Urinary bladder (tissue), 4 donors: ENCODE data around the gene RFLNA. TPM values are rescaled to one million over a fixed set of nuclear protein-coding genes. Genes with fewer than 3 reads are reported as not detected.

Source experiments
- DNase-seq: peaks from one replicate; pipeline ENCODE4 v3.0.0-alpha.2; 2015; ENCODE audit errors: extremely low spot score
- H3K27ac ChIP-seq: one replicate; pipeline ENCODE4 v1.5.1; 2013; ENCODE audit warnings: low read depth, mild to moderate bottlenecking, moderate library complexity
- H3K36me3 ChIP-seq: one replicate; pipeline ENCODE4 v1.6.1; 2013; ENCODE audit warnings: mild to moderate bottlenecking, moderate library complexity; ENCODE audit not compliant: insufficient read depth
- H3K4me1 ChIP-seq: one replicate; pipeline ENCODE4 v1.6.1; 2013; ENCODE audit warnings: mild to moderate bottlenecking, moderate library complexity; ENCODE audit not compliant: insufficient read depth
- H3K4me3 ChIP-seq: one replicate; pipeline ENCODE4 v1.5.1; 2013; ENCODE audit warnings: low read depth, low read length
- WGBS: extraction: QIAGEN DNeasy Blood & Tissue Kit; methylation state at CpG from one replicate; pipeline ENCODE4 v1.1.7; 2013; 5-methylcytosine and 5-hydroxymethylcytosine counted together
- polyA plus RNA-seq: library from polyadenylated mRNA; stranded (reverse); fragments of 200-250 nt; gene quantifications from one replicate; pipeline ENCODE4 v1.2.3, GENCODE V29; 2013
- total RNA-seq: library from RNA; depleted of rRNA; stranded (reverse); fragments of >200 nt; gene quantifications from one replicate; pipeline ENCODE4 v1.2.3, GENCODE V29; 2014
- donor health status: healthy with polysubstance abuse.
- donor health status: healthy.

Gene RFLNA
- total and polyA plus RNA-seq, 2 donors, result 0.67 to 6.0 TPM

DNA sequence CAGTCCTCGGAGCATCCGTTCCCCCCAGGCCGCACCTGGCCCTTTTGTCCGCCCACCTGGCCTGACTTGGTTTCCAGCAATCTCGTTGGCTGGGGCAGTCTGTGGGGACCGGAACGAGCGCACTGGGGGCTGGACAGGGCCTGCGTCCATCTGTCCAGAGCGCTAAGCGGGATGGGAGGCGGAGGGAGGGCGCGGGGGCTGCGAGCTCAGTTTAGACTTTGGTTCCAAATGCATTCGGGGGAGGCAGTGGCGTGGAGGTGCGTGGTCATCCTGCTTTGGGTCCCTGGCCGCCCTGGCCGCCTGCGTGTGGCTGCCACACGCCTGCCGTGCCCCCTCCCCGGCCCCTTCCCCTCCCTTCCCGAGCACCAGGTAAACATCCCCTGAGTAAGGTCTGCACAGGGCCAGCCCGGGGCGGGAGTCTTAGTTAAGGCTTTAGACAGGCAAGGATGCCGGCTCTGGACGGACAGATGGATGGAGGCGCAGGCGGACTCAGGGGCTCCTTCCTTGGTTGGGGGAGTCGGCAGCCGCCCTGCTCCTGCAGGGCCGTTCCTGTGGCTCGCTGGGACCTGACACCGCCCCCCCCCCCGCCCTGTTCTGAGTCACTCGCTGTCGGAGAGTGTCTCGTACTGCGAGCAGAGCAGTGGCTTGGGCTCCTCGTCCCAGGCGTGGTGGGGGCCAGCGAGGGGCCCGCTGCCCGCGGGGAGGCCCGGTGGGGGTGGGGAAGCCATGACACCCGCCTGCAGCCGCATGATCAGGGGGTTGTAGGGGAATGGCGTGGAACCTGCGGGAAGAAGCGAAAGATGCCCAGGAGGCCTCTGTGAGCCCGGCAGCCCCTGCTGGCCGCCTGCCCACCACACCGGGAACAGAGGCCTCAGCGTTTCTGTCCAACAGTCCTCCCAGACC is 30.2 kb downstream of the RFLNA start:
- Histone ChIP-seq H3K27ac (no peak overlapping the region), H3K36me3 (no peaks in the 10 kb centered on the region), H3K4me1 (no peaks in the 10 kb centered on the region), H3K4me3 (no peak overlapping the region)
- no peak for DNase-seq
- 94% methylated on average over 57 of the region's 57 CpGs for WGBS

DNA sequence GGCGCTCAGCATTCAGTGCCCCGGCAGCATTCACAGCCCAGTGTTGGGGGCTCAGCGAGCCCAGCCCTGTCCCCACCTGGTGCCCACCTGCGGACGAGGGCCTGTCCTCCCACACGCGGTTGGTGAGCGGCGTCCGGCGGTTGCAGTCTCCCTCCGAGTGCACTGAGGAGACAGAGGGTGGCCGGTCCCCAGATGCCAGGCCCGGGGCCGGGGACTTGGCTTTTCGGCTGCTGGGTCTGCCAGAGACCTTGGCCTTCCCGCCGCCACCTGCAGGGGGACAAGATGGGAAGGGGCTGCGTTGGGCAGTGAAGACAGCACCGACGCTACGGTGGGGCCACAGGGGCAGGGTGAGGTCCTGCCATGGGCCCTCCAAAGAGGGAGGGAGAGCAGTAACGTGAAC is 31.2 kb downstream of the RFLNA start:
- H3K36me3 ChIP-seq, result peaks cover 2% of the 10 kb centered on the region
- no peak overlapping the region for H3K4me3 ChIP-seq
- WGBS, result 91% methylated on average over 23 of the region's 23 CpGs
- no peak for DNase-seq
- no peaks in the 10 kb centered on the region for H3K4me1 ChIP-seq
- no peak overlapping the region for H3K27ac ChIP-seq

DNA sequence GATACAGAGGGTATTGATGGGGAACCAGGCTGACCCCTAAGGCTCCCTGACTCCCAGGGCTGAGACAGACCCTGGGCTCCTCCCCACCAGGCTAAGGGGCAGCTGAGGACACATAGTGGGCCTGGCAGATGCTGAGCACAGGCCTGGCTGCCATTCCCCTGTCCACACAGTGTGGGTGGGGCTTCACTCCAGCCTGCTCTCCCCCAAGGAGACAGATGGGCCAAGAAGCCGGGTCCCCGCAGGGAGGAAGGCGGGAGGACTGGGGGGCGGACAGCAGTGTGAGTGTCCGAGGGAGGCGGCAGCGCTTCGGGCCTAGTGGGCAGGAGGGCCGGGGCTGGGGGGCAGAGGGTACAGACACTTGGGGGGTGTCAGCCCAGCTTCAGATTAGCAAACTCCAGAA is 32.0 kb downstream of the RFLNA start:
- peaks cover 4% of the 10 kb centered on the region for H3K36me3 ChIP-seq

DNA sequence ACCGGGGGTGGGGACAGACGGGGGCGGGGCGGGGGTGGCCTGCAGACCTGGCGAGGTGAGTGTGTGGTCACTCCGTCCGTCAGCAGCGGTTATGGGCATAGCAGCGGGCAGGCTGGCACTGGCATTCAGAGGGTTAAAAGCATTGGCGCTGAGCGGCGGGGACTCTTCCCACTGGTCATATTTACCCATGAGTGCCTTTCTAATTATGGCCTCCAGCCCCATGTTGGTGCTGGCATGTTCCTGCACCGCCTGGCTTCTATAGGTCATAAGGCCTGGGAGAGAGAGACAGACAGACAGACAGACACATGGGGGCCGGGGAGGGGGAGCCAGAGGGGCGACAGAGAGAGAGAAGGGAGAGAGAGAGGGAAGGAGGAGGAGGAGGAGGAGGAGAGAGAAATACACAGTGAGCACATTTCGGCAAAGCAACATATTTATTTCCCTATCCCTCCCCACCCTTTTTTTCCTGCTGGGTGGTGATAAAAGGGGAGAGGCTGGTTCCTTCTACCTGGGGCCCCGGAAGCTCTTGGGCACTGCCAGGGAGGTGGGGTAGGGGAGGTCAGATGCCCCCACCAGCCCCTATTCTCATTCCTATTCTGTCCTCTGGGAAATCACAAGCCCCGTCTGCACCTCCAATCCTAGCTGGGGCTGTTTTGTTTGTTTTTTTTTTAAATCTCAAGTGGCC is 32.6 kb downstream of the RFLNA start:
- Histone ChIP-seq H3K4me3 (no peak overlapping the region), H3K4me1 (no peaks in the 10 kb centered on the region), H3K27ac (no peak overlapping the region), H3K36me3 (peaks cover 7% of the 10 kb centered on the region)
- 68% methylated on average over 18 of the region's 18 CpGs for WGBS
- DNase-seq, result no peak

More for the DNA sequence above, 32.0 kb downstream of the RFLNA start:
- H3K4me3 ChIP-seq, result no peak overlapping the region
- DNase-seq, result no peak
- 74% methylated on average over 9 of the region's 9 CpGs for WGBS
- H3K27ac ChIP-seq, result no peak overlapping the region
- H3K4me1 ChIP-seq, result no peaks in the 10 kb centered on the region

DNA sequence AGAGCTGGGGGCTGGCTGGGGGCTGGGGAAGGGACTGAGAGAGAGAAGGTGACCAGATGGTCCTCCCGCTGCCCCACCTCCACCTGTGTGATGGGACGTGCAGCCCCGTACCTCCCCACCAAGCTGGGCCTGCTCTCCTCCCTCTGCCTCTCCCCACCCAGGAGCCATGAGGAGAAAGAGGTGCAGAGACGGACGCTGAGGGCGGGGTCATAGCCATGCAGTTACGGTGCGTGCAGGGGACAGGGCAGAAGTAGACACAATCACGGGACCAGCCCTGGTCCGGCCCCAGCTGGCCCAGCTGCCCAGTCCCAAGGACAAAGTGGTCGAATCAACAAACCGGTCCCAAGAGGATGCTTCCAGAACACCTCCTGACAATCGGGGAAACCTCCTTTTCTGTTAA is 33.2 kb downstream of the RFLNA start:
- no peak for DNase-seq
- no peaks in the 10 kb centered on the region for H3K4me1 ChIP-seq
- H3K36me3 ChIP-seq, result peaks cover 7% of the 10 kb centered on the region
- H3K27ac ChIP-seq, result no peak overlapping the region
- H3K4me3 ChIP-seq, result no peak overlapping the region
- WGBS, result 75% methylated on average over 13 of the region's 13 CpGs

DNA sequence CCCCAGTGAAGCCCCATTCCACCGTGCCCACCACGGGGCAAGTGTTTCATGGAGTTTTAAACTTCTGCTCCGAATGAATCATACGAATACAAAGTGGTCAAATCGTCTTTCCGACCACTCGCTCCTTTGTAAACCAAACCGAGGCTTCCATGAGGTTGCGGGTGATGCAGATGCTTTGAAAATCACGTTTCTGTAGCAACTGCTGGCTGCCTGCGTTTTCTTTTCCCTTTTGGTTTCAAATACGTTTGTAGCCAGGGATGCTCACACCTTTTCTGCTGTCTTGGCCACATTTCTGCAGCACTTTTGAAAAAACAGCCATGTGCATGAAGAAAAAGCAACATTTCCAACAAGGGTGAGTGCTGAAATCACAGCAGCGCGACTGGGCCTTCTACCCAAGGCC is 33.7 kb downstream of the RFLNA start:
- no peak overlapping the region for H3K4me3 ChIP-seq
- DNase-seq, result no peak
- H3K36me3 ChIP-seq, result peaks cover 7% of the 10 kb centered on the region
- WGBS, result 79% methylated on average over 14 of the region's 14 CpGs
- H3K27ac ChIP-seq, result no peak overlapping the region
- no peaks in the 10 kb centered on the region for H3K4me1 ChIP-seq

DNA sequence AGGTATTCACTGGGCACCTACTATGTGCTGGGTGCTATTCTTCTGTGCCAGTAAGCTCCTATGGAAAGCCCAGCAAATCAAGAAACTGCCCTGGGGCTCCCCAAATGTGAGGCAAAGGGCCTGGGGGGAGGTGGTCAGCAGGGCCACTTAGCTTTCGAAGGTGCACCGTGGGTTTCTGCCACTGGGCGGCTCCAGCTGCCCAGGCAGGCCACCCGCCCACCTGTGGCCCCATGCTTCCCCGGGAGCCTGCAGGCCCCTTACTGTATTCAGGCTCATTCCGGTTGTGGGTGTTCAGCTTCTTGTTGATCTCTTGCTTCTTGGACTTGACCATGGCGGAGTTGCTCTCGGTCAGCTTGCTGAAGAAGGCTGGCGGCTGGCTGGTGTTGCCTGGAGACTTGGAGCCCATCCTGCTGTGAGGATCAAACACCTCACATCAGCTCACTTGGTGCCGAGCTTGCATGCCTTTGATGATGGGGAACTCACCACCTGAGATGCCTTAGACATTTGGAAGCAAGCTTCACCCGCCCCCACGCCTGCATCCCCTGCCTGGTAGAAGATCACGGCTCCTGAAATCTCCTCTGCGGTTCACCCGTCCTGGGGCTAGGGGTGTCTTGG is 37.3 kb downstream of the RFLNA start:
- Histone ChIP-seq H3K27ac (no peak overlapping the region), H3K36me3 (peaks cover 17% of the 10 kb centered on the region), H3K4me1 (no peaks in the 10 kb centered on the region), H3K4me3 (no peak overlapping the region)
- no peak for DNase-seq
- 91% methylated on average over 15 of the region's 15 CpGs for WGBS

DNA sequence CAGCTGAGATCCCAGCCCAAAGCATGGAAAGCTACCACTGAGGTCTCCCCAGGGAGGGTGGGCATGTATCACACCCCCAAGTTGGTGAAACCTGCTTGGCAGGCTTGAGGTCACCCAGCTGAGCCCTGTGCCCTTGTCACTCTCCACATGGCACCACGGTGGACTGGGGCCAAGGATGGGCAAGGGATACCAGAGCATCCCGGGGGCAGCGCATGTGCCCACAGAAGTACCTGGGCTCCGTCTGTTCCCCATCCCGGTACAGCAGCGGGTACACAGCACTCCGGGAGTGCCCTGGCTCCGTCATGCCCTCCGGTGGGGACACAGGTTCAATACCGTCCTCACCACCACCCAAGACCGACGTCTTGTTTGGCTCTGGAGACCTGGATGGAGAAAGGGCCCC is 38.0 kb downstream of the RFLNA start:
- H3K4me3 ChIP-seq, result no peak overlapping the region
- H3K36me3 ChIP-seq, result peaks cover 17% of the 10 kb centered on the region
- DNase-seq, result no peak
- 85% methylated on average over 12 of the region's 12 CpGs for WGBS
- no peaks in the 10 kb centered on the region for H3K4me1 ChIP-seq
- H3K27ac ChIP-seq, result no peak overlapping the region

DNA sequence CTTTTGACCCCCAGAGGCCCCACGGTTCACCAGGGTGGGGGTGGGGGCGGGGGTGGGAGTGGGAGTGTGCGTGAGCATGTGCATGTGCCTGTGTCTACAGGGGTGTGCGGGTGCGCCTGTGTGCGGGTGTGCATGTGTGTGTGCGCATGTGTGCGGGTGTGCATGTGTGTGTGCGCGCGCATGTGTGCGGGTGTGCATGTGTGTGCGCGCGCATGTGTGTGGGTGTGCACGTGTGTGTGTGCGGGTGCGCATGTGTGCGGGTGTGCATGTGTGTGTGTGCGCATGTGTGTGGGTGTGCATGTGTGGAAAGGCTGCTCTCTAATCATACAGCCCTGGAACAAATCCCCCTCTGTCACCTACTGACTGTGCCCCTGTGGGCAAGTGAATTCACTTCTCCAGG is 38.8 kb downstream of the RFLNA start:
- Histone ChIP-seq H3K27ac (no peak overlapping the region), H3K36me3 (peaks cover 17% of the 10 kb centered on the region), H3K4me3 (no peak overlapping the region), H3K4me1 (no peaks in the 10 kb centered on the region)
- 85% methylated on average over 20 of the region's 20 CpGs for WGBS
- no peak for DNase-seq

DNA sequence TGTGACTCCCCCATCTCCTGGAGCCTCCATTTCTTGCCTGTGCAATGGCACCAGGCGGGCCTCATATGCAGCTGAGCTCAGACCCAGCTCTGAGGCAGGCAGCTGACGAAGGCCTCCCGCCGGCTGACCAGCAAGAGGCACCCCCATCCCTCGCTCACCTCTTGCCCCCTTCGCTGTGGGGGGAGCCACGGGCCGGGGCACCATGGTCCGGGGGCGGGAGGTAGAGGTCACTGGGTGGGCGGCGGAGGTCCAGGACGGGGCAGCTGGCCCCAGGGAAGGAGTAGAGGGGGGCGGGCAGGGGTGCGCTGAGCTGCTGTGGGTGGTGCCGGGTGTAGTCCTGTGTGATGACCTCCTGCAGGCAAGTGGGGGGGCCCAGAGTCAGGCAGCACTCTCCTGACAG is 39.4 kb downstream of the RFLNA start:
- Histone ChIP-seq H3K27ac (no peak overlapping the region), H3K4me3 (no peak overlapping the region), H3K4me1 (no peaks in the 10 kb centered on the region), H3K36me3 (peaks cover 17% of the 10 kb centered on the region)
- no peak for DNase-seq
- WGBS, result 89% methylated on average over 16 of the region's 16 CpGs

DNA sequence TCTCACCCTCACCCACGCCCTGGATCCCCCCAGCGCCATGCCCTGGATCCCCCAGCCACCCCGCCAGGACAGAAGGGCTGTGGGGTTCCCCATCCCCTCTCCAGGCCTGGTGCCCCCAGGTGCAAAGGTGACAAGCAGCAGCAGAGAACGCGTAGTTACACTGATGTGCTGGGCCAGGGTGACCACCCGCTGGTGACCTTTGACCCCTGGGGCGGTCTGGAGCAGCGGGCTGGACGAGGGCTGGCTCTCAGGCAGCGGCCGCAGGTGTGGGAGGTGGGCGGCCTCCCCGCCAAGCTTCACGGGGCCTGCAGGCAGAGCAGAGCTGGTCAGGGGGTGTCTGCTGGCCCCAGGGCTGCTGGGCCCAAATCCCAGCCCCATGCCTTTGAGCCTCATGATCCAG is 40.1 kb downstream of the RFLNA start:
- no peaks in the 10 kb centered on the region for H3K4me1 ChIP-seq
- no peak overlapping the region for H3K27ac ChIP-seq
- no peak for DNase-seq
- peaks cover 17% of the 10 kb centered on the region for H3K36me3 ChIP-seq
- WGBS, result 83% methylated on average over 14 of the region's 14 CpGs
- H3K4me3 ChIP-seq, result no peak overlapping the region

DNA sequence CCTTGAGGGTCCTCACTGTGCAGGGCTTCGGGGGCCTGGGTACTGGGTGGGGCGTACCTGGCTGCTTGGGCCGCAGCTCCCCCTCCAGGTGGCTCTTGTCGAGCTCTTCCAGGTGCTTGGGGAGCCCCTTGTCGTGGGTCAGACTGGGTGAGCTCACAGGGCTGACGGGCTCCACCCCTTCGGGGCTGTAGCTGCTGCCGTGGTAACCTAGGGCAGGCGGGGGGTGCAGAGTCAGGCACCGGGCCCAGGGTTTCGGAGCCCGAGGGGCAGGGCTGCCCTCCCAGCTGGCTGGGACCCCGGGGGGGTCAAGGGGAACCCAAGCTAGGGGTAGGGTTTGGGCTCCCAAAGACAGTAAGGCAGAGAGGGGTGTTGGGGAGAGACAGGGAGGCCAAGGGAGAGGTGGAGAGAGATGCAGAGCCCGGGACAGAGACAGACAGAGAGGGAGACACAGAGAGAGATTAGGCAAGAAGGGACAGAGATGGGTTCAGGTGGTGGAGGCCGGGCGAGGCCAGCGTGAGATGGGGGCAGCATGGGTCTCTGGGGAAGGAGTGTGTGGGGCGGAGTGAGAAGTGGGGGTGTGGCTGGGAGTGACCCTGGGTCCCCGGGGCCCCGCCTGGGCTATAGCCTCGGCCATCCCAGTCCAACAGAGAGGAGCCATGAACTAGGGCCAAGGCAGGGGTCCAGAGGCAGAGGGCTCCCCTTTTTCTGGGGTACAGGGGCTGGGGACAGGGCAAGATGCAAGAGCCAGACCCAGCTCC is 40.7 kb downstream of the RFLNA start:
- H3K27ac ChIP-seq, result no peak overlapping the region
- 84% methylated on average over 21 of the region's 21 CpGs for WGBS
- no peaks in the 10 kb centered on the region for H3K4me1 ChIP-seq
- DNase-seq, result no peak
- peaks cover 19% of the 10 kb centered on the region for H3K36me3 ChIP-seq
- no peak overlapping the region for H3K4me3 ChIP-seq

DNA sequence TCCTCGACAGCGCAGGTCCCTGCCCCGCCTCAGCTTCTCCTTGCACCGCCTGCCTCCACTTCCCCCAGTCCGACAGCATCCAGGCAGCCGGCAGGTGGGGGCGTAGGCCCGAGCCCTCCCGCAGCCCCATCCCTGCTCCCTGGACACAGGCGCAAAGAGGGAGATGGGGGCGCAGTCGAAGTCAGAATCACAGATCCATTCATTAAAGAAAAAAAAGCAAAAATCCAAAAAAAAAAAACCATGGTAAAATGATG is 41.2 kb downstream of the RFLNA start:
- 96% methylated on average over 12 of the region's 12 CpGs for WGBS
- DNase-seq, result no peak
- no peak overlapping the region for H3K27ac ChIP-seq
- no peak overlapping the region for H3K4me3 ChIP-seq
- H3K36me3 ChIP-seq, result peaks cover 21% of the 10 kb centered on the region
- H3K4me1 ChIP-seq, result no peaks in the 10 kb centered on the region
